Activated T-cell treated with anti-CD3 and anti-CD28 coated beads, Interleukin-2, amount 50 U/mL, for 4 hours (primary cell): ENCODE measurements around the gene ERFE. TPM values are rescaled to one million over a fixed set of nuclear protein-coding genes. Genes with fewer than 3 reads are reported as not detected.
"Not testable (repeated sequence)": the region's sequence is repeated elsewhere in the genome, so short reads cannot be mapped to it uniquely, and the experiment has no call there.

Experiments used
- ATAC-seq, 2 donors: fragments of 200-7000 bp; cut with Tn5 transposase; one replicate each; pipeline ENCODE4 v1.10.0; 2021
- DNase-seq: peaks from one replicate; pipeline ENCODE4 v3.0.0-alpha.2; 2020
- H3K27me3 Mint-ChIP-seq: one replicate; pipeline ENCODE4 v1.8.0; 2021; ENCODE audit warnings: low read depth, mixed read lengths
- H3K36me3 Mint-ChIP-seq: one replicate; pipeline ENCODE4 v1.8.0; 2022; ENCODE audit warnings: mixed read lengths; ENCODE audit not compliant: insufficient read depth
- H3K4me1 Mint-ChIP-seq: one replicate; pipeline ENCODE4 v1.8.0; 2021; ENCODE audit warnings: low read depth, mixed read lengths
- H3K4me3 Mint-ChIP-seq: one replicate; pipeline ENCODE4 v1.8.0; 2021; ENCODE audit warnings: mild to moderate bottlenecking, moderate library complexity, mixed read lengths
- H3K9me3 Mint-ChIP-seq: one replicate; pipeline ENCODE4 v1.8.0; 2021; ENCODE audit warnings: mixed read lengths
- total RNA-seq, 3 donors: library from RNA; stranded (reverse); gene quantifications; one replicate each; pipeline ENCODE4 v1.2.1, GENCODE V29; 2021

The ERFE gene
- total RNA-seq, 3 donors from 2014 or later: 0.13 to 0.91 (median 0.22) TPM

- H3K4me3 Mint-ChIP-seq: no peak overlapping the region
- ATAC-seq: no peak
- H3K27me3 Mint-ChIP-seq: peaks cover 32% of the 10 kb centered on the region
- no peak for DNase-seq
- H3K4me1 Mint-ChIP-seq: peaks cover 11% of the 10 kb centered on the region
- no peaks in the 10 kb centered on the region for H3K36me3 Mint-ChIP-seq
- H3K9me3 Mint-ChIP-seq: no peaks in the 10 kb centered on the region
Measured at GRCh38 chr2:238162846-238163441, 4.2 kb downstream of the ERFE start.

GRCh38 chr2:238163481-238164198, 4.9 kb downstream of the ERFE start:
- ATAC-seq (no peak), DNase-seq (no peak)
- Mint-ChIP-seq H3K4me3 (no peak overlapping the region), H3K36me3 (peaks cover 3% of the 10 kb centered on the region), H3K27me3 (peaks cover 30% of the 10 kb centered on the region), H3K4me1 (peaks cover 11% of the 10 kb centered on the region), H3K9me3 (no peaks in the 10 kb centered on the region)

GRCh38 chr2:238164906-238165287, 6.1 kb downstream of the ERFE start:
- DNase-seq (no peak), ATAC-seq (no peak)
- Mint-ChIP-seq H3K27me3 (peaks cover 22% of the 10 kb centered on the region), H3K36me3 (peaks cover 7% of the 10 kb centered on the region), H3K4me3 (no peak overlapping the region), H3K4me1 (peaks cover 4% of the 10 kb centered on the region), H3K9me3 (no peaks in the 10 kb centered on the region)

GRCh38 chr2:238165288-238165921, 6.6 kb downstream of the ERFE start:
- Mint-ChIP-seq H3K36me3 (peaks cover 12% of the 10 kb centered on the region), H3K27me3 (peaks cover 19% of the 10 kb centered on the region), H3K9me3 (no peaks in the 10 kb centered on the region), H3K4me1 (peaks cover 3% of the 10 kb centered on the region), H3K4me3 (no peak overlapping the region)
- no peak for ATAC-seq
- DNase-seq: no peak

GRCh38 chr2:238166391-238167343, 7.9 kb downstream of the ERFE start:
- ATAC-seq: no peak

GRCh38 chr2:238167344-238167715, 8.6 kb downstream of the ERFE start:
- DNase-seq: no peak
- Mint-ChIP-seq H3K4me3 (no peak overlapping the region), H3K27me3 (peaks cover 10% of the 10 kb centered on the region), H3K4me1 (no peaks in the 10 kb centered on the region), H3K36me3 (peaks cover 24% of the 10 kb centered on the region), H3K9me3 (no peaks in the 10 kb centered on the region)
- ATAC-seq: no peak

More at GRCh38 chr2:238166391-238167343, 7.9 kb downstream of the ERFE start:
- peaks cover 10% of the 10 kb centered on the region for H3K27me3 Mint-ChIP-seq
- peaks cover 19% of the 10 kb centered on the region for H3K36me3 Mint-ChIP-seq
- DNase-seq: no peak
- H3K9me3 Mint-ChIP-seq: no peaks in the 10 kb centered on the region
- H3K4me1 Mint-ChIP-seq: no peaks in the 10 kb centered on the region
- no peak overlapping the region for H3K4me3 Mint-ChIP-seq

- Mint-ChIP-seq H3K27me3 (peaks cover 10% of the 10 kb centered on the region), H3K9me3 (no peaks in the 10 kb centered on the region), H3K4me3 (no peak overlapping the region), H3K4me1 (no peaks in the 10 kb centered on the region), H3K36me3 (peaks cover 28% of the 10 kb centered on the region)
- no peak for ATAC-seq
- no peak for DNase-seq
Measured at GRCh38 chr2:238167761-238168160, 9.0 kb downstream of the ERFE start.

- no peak for ATAC-seq
Measured at GRCh38 chr2:238168196-238169047, 9.7 kb downstream of the ERFE start.

GRCh38 chr2:238169048-238169707, 10.4 kb downstream of the ERFE start:
- H3K4me1 Mint-ChIP-seq: no peaks in the 10 kb centered on the region
- peaks cover 10% of the 10 kb centered on the region for H3K27me3 Mint-ChIP-seq
- no peaks in the 10 kb centered on the region for H3K9me3 Mint-ChIP-seq
- DNase-seq (no peak), ATAC-seq (no peak)
- no peak overlapping the region for H3K4me3 Mint-ChIP-seq
- H3K36me3 Mint-ChIP-seq: peaks cover 37% of the 10 kb centered on the region

More at GRCh38 chr2:238168196-238169047, 9.7 kb downstream of the ERFE start:
- peaks cover 34% of the 10 kb centered on the region for H3K36me3 Mint-ChIP-seq
- no peak for DNase-seq
- no peaks in the 10 kb centered on the region for H3K9me3 Mint-ChIP-seq
- no peak overlapping the region for H3K4me3 Mint-ChIP-seq
- no peaks in the 10 kb centered on the region for H3K4me1 Mint-ChIP-seq
- H3K27me3 Mint-ChIP-seq: peaks cover 10% of the 10 kb centered on the region

- no peak for ATAC-seq
- H3K9me3 Mint-ChIP-seq: no peaks in the 10 kb centered on the region
- no peaks in the 10 kb centered on the region for H3K4me1 Mint-ChIP-seq
- peaks cover 5% of the 10 kb centered on the region for H3K27me3 Mint-ChIP-seq
- no peak for DNase-seq
- H3K36me3 Mint-ChIP-seq: peaks cover 37% of the 10 kb centered on the region
- H3K4me3 Mint-ChIP-seq: no peak overlapping the region
Measured at GRCh38 chr2:238169708-238170251, 11.0 kb downstream of the ERFE start.

GRCh38 chr2:238170386-238171071, 11.8 kb downstream of the ERFE start:
- ATAC-seq: no peak
- H3K27me3 Mint-ChIP-seq: no peaks in the 10 kb centered on the region
- no peak for DNase-seq
- H3K9me3 Mint-ChIP-seq: no peaks in the 10 kb centered on the region
- peaks cover 37% of the 10 kb centered on the region for H3K36me3 Mint-ChIP-seq
- H3K4me1 Mint-ChIP-seq: no peaks in the 10 kb centered on the region
- H3K4me3 Mint-ChIP-seq: no peak overlapping the region

- H3K9me3 Mint-ChIP-seq, H3K27me3 Mint-ChIP-seq, H3K4me3 Mint-ChIP-seq, H3K4me1 Mint-ChIP-seq, ATAC-seq, DNase-seq: not testable (repeated sequence)
- peaks cover 39% of the 10 kb centered on the region for H3K36me3 Mint-ChIP-seq
Measured at GRCh38 chr2:238171072-238171431, 12.3 kb downstream of the ERFE start.
